AG09309 (cell line): ENCODE data around the gene ESR2.
A peak's percentile ranks its signal among the peaks of the same experiment; 100 is the strongest.

Experiments
- DNase-seq: peaks from one replicate; pipeline ENCODE4 v3.0.0-alpha.2; 2010; ENCODE audit warnings: low read depth
- H3K4me3 ChIP-seq: 2 replicates; pipeline ENCODE4 v1.5.1; 2011; ENCODE audit warnings: mild to moderate bottlenecking, low read depth, low read length, moderate library complexity; ENCODE audit not compliant: control insufficient read depth
- CTCF ChIP-seq: IDR thresholded peaks from 2 replicates; pipeline ENCODE4 v1.5.1; 2011; ENCODE audit warnings: mild to moderate bottlenecking, low read depth, low read length, inconsistent platforms; ENCODE audit not compliant: insufficient read depth, control insufficient read depth; ENCODE audit errors: missing control alignments

ESR2 gene

GRCh38 chr14:64196056-64196455 is 98.1 kb downstream of the ESR2 start:
- TF ChIP-seq CTCF: no peak
- no peak overlapping the region for H3K4me3 ChIP-seq
- no peak for DNase-seq

DNA sequence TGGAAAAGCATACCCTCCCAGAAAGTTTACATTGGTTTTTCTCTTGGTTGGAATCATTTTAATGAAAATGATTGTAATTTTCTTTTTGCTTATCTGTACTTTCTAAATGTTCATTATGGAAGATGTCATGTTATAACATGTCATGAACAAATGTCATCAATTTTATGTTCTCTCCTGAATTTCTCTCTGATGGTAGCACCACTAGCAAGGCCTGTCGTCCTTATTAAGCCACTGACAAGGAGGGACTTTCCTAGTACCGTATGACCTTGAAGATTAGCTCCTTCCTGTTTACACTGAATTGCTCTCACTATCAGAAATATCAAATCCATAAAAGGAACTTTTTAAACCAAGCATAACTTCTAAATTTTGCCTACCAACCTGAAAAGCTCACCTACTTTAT is 99.0 kb downstream of the ESR2 start:
- DNase-seq: no peak
- TF ChIP-seq CTCF: no peak
- no peak overlapping the region for H3K4me3 ChIP-seq

GRCh38 chr14:64194404-64194803 is 99.8 kb downstream of the ESR2 start:
- H3K4me3 ChIP-seq: no peak overlapping the region
- TF ChIP-seq CTCF: no peak
- no peak for DNase-seq

- TF ChIP-seq CTCF: no peak
- DNase-seq: no peak
Measured at GRCh38 chr14:64193821-64194220, 100.3 kb downstream of the ESR2 start.

DNA sequence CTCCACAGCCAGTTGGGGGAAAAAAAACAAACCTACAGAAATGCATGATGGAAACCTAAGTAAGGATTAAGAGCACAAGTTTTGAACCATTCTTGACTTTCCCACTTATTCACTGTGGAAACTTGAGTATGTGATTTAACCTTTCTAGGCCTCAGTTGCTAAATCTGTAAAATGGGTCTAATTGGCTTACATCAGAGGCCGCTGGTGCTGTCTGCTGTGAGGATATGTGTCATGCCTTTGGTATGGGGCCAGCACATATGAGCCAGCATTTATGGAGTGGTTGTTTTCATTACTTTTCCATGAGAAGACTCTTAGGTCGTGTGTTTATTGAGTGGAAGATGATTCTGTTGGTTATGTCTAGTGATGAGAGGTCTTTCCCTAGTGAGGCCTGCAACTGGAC is 102.4 kb downstream of the ESR2 start:
- TF ChIP-seq CTCF: no peak
- H3K4me3 ChIP-seq: no peak overlapping the region
- DNase-seq: peak; percentile 48

More at GRCh38 chr14:64193821-64194220, 100.3 kb downstream of the ESR2 start:
- H3K4me3 ChIP-seq: no peak overlapping the region

DNA sequence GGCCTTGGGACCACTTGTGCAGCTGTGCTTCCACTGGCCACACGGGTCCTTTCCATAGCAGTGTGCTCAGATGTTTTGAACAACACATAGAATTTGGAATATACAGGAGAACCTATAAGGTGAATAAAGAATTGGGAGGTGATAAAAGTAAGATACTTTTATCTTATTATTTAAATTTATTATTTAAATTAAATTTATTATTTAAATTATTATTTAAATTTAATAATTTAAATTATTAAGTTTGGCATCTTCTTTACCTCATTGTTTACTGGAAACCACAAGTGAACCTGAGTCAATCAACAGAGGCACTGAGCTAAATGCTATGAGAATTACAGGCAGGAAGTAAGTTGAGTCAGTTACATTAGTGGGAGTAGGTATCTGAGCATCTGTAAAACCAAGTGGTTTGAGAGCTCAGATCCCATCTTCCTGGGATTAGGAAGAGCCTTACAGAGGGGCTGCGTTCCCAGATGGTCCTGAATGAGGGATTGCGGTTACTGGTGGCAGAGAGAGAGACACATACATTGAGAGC is 103.1 kb downstream of the ESR2 start:
- no peak for DNase-seq
- no peak for TF ChIP-seq CTCF
- H3K4me3 ChIP-seq: no peak overlapping the region

DNA sequence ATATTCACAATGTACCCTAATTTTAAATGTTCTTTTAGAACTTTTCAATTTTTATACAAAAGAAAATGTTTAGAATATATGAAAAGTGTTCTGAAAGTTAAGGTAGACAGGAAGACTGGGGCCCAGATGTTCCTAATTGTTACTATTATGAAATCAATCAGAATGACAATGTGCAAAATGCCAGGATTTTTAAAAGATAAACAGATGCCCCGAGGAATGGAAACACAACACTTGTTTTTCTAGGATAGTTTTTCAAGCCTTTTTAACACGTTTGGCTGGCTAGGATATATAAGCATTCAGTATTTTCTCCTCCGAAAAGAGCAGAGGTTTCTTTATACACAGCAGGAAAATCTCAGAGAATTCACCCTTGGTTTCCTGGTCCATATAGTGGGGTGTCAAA is 106.8 kb downstream of the ESR2 start:
- H3K4me3 ChIP-seq: no peak overlapping the region
- TF ChIP-seq CTCF: no peak
- DNase-seq: no peak
